Colonic mucosa (tissue), 4 donors: ENCODE results near the gene CAMK1G. TPM values are rescaled to one million over a fixed set of nuclear protein-coding genes. Genes with fewer than 3 reads are reported as not detected.

Experiments used
- DNase-seq: peaks from one replicate; pipeline ENCODE4 v3.0.0-alpha.2; 2020
- H3K27ac ChIP-seq: fragments of 200-600 bp; one replicate; pipeline ENCODE4 v1.8.0; 2021
- H3K27me3 ChIP-seq: fragments of 200-600 bp; one replicate; pipeline ENCODE4 v1.8.0; 2021
- H3K36me3 ChIP-seq: fragments of 200-600 bp; one replicate; pipeline ENCODE4 v1.8.0; 2021
- H3K4me1 ChIP-seq: fragments of 200-600 bp; one replicate; pipeline ENCODE4 v1.8.0; 2021; ENCODE audit warnings: mild to moderate bottlenecking
- H3K4me3 ChIP-seq: fragments of 200-600 bp; one replicate; pipeline ENCODE4 v1.8.0; 2021
- H3K9ac ChIP-seq, 2 donors: one replicate each; pipeline ENCODE4 v1.7.0; 2013; ENCODE audit warnings: control low read depth in 2 of 2, low read depth in 2 of 2, low read length in 2 of 2
- H3K9me3 ChIP-seq: fragments of 200-600 bp; one replicate; pipeline ENCODE4 v1.8.0; 2021
- CTCF ChIP-seq: fragments of 200-600 bp; IDR thresholded peaks from one replicate; pipeline ENCODE4 v1.8.0; 2022; ENCODE audit warnings: antibody characterized with exemption, mild to moderate bottlenecking
- intact Hi-C: fragments of 100-400 bp; cut with DNase I; formaldehyde crosslinking; loops from one replicate; pipeline ENCODE4 v1.14.1; 2022
- total RNA-seq, 2 donors: library from RNA; stranded (reverse); fragmentation: NEBNext Ultra II Directional in 1 of 2; extraction: Animal tissue kit (Norgen Biotek cat#: 25700) in 1 of 2; gene quantifications; one replicate each; pipeline ENCODE4 v1.2.1, GENCODE V29; 2021
- donor health status: healthy.
- donor health status: DM: no; HTN: no; CAD: no.
- donor health status: DM: no; HTN: no; CAD: no.

The CAMK1G gene
- total RNA-seq, 2 donors from 2014 or later, result 0.21 TPM; not detected in 1

GRCh38 chr1:209557221-209557620 is 26.3 kb upstream of the CAMK1G start:
- Histone ChIP-seq H3K27ac (no peak overlapping the region), H3K27me3 (no peaks in the 10 kb centered on the region), H3K4me3 (no peak overlapping the region), H3K4me1 (no peaks in the 10 kb centered on the region), H3K9me3 (no peaks in the 10 kb centered on the region), H3K9ac (no peak overlapping the region), H3K36me3 (no peaks in the 10 kb centered on the region)
- DNase-seq, result no peak
- intact Hi-C loops, result no loop called here
- no peak for TF ChIP-seq CTCF

GRCh38 chr1:209560529-209560928 is 23.0 kb upstream of the CAMK1G start:
- Histone ChIP-seq H3K36me3 (no peaks in the 10 kb centered on the region), H3K27ac (no peak overlapping the region), H3K9ac (no peak overlapping the region), H3K4me1 (no peaks in the 10 kb centered on the region), H3K9me3 (no peaks in the 10 kb centered on the region), H3K4me3 (no peak overlapping the region), H3K27me3 (peaks cover 5% of the 10 kb centered on the region)
- intact Hi-C loops, result no loop called here
- no peak for DNase-seq
- TF ChIP-seq CTCF, result no peak

GRCh38 chr1:209560952-209561351 is 22.6 kb upstream of the CAMK1G start:
- no peak overlapping the region for H3K9ac ChIP-seq
- H3K27me3 ChIP-seq, result peaks cover 5% of the 10 kb centered on the region
- no peaks in the 10 kb centered on the region for H3K36me3 ChIP-seq
- no peaks in the 10 kb centered on the region for H3K9me3 ChIP-seq
- H3K27ac ChIP-seq, result no peak overlapping the region
- DNase-seq, result no peak
- no peak for TF ChIP-seq CTCF
- intact Hi-C loops, result no loop called here
- no peaks in the 10 kb centered on the region for H3K4me1 ChIP-seq
- no peak overlapping the region for H3K4me3 ChIP-seq

GRCh38 chr1:209561532-209561931 is 22.0 kb upstream of the CAMK1G start:
- H3K4me3 ChIP-seq, result no peak overlapping the region
- H3K36me3 ChIP-seq, result no peaks in the 10 kb centered on the region
- H3K4me1 ChIP-seq, result no peaks in the 10 kb centered on the region
- DNase-seq, result no peak
- H3K9me3 ChIP-seq, result no peaks in the 10 kb centered on the region
- H3K27me3 ChIP-seq, result peaks cover 5% of the 10 kb centered on the region
- TF ChIP-seq CTCF, result no peak
- intact Hi-C loops, result no loop called here
- H3K9ac ChIP-seq, result no peak overlapping the region
- no peak overlapping the region for H3K27ac ChIP-seq

- Histone ChIP-seq H3K9me3 (no peaks in the 10 kb centered on the region), H3K4me3 (no peak overlapping the region), H3K36me3 (no peaks in the 10 kb centered on the region), H3K9ac (no peak overlapping the region), H3K4me1 (no peaks in the 10 kb centered on the region), H3K27me3 (peaks cover 5% of the 10 kb centered on the region), H3K27ac (no peak overlapping the region)
- TF ChIP-seq CTCF, result no peak
- no peak for DNase-seq
- intact Hi-C loops, result no loop called here
Measured at GRCh38 chr1:209564849-209565248, 18.7 kb upstream of the CAMK1G start.
